Activated T-cell treated with anti-CD3 and anti-CD28 coated beads for 24 hours (primary cell): Measurements from ENCODE around the gene EBF3.

ENCODE experiments used
- DNase-seq: peaks from one replicate; pipeline ENCODE4 v3.0.0-alpha.2; 2020; ENCODE audit warnings: low read depth

EBF3 gene

DNA sequence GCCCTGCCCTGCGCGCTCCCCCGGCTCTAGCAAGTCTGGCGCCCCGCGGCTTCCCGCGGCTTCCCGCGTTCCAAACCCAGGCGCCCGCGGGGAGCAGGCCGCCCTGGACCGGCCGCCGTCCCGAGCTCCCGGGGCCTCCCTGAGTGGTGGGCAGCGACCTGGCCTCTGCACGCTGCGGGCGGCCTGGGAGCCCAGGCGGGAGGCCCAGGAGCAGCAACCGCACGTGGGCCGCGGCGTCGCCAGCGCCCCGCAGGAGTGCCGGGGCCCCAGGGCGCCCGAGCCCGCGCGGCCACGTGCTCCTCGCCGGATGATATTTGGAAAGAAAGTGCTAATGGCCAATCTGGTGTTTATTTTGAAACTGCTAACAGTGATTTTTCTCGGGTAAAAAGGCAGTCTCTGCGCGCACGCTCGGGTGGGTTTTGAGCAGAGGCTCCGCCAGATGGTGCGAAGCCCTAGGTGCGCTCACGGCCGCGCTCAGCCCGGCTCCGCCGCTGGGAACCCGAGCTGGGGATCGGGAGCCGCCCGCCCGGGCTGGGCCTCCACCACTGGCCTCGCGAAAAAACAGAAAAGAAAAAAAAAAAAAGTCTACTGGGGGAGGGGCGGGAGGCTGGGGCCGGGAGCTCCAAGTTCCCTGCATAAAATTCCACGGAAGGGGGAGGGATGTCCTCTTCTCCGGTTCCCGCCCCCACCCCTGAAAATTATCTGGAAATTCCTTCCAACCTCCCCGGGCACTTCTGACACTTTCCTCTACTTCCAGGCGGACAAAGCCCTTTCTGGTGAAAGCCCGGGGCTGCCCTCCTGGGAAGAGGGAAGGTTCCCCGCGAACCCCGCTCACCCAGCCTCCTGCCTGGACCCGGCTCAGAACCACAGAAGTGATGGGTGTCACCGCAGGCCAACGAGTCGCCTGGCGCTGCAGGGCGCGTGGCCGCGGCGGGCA is 4.3 kb downstream of the EBF3 start:
- no peak for DNase-seq

- no peak for DNase-seq
Observed at GRCh38 chr10:129958629-129959543, 5.2 kb downstream of the EBF3 start.

DNA sequence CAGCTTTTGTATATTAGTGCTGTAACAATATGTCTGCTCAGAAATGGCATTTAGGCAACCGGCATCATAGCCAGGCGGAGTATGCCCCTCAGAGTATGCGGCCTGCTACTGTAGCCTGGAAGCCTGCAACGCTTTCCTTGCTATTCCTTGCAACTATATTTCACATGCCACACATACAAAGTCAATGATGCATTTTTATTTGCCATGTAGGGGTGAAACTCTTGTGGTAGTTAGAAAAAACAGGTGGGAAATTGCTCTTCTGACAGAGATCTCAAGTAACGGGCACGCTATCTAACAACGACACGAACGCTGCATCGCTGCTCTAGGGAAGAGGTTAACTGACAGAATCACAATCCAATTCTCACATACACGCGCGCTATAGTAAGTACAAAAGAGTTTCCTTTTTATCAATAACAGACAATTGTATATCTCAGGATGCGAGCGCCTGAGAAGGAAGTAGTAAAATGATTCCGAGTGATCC is 5.9 kb downstream of the EBF3 start:
- DNase-seq = no peak

GRCh38 chr10:129956876-129957673 is 7.0 kb downstream of the EBF3 start:
- no peak for DNase-seq

- no peak for DNase-seq
Observed at GRCh38 chr10:129956286-129956670, 7.8 kb downstream of the EBF3 start.

GRCh38 chr10:129955601-129956285 is 8.3 kb downstream of the EBF3 start:
- no peak for DNase-seq

DNA sequence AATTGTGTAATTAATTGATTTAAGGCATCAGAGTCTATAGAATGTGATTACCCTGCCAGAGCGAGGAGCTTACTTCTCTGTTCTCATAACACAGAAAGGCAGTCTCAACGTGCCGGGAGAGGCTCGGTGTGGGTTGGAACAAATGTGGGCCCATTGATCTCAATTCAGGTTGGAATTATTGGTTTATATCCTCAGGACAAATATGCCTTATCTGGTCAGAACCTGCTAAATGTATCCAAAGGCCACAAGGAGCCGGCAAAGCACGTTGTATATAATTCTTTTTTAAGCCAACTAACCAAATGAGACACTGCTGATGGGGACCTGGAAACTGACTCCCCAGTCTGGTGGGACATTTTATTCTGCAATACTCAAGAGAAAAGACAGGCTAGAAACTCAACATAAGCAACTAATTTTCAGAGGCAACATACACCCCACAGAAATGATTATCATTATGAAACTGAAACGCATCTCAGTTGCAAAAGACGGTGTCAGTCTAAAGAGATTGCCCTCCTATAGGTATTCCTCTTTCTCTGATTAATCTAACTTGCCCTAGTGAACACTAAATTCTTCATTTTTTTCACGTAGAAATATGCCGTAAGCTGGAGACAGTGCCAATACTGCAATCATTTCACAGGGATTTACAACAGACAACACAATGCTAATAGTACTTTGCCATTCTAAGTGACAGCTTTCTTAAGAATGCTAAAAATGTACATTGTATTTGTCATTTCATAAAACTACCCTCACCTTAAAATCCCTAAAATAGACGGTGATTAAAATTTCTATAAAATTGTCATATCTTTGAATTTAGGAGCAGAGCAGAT is 9.4 kb downstream of the EBF3 start:
- no peak for DNase-seq

GRCh38 chr10:129953119-129954051 is 10.7 kb downstream of the EBF3 start:
- no peak for DNase-seq

GRCh38 chr10:129952378-129953118 is 11.5 kb downstream of the EBF3 start:
- no peak for DNase-seq

DNA sequence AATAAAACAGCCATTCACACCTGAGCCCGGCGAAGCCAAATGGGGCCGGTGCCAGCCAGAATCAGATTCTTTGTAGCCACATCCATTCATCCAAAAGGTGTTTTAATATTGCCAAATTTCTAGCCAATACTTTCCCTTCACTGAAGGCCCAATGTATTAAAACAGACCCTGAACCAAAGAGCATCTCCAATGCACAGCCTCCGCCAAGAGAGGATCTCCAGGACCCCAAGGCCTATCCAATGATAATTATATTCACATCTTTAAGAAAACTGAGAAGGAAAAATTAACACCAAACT is 12.2 kb downstream of the EBF3 start:
- no peak for DNase-seq

- no peak for DNase-seq
Observed at GRCh38 chr10:129951101-129951969, 12.7 kb downstream of the EBF3 start.

DNA sequence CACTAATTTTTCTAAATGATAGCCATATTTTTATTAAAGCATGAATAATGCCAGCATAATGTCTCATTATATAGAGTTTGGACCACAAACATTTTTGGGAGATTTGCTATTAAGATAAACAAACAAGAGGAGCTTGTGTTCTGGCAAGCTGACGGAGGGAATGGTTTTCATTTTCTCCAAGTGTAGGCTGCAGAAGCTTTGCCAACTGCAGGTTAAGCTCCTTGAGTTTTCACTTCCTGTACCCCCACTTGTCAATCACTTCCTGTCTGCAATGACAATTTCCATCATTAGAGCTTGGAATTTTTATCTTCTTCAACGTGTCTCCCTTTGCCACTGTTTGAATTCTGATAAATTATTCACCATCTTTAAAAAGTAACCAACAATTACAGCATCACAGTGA is 13.4 kb downstream of the EBF3 start:
- no peak for DNase-seq

- no peak for DNase-seq
Observed at GRCh38 chr10:129949891-129950291, 14.2 kb downstream of the EBF3 start.

GRCh38 chr10:129949411-129949810 is 14.7 kb downstream of the EBF3 start:
- DNase-seq = no peak

- no peak for DNase-seq
Observed at GRCh38 chr10:129946859-129947258, 17.2 kb downstream of the EBF3 start.

- no peak for DNase-seq
Observed at GRCh38 chr10:129945941-129946760, 17.9 kb downstream of the EBF3 start.

DNA sequence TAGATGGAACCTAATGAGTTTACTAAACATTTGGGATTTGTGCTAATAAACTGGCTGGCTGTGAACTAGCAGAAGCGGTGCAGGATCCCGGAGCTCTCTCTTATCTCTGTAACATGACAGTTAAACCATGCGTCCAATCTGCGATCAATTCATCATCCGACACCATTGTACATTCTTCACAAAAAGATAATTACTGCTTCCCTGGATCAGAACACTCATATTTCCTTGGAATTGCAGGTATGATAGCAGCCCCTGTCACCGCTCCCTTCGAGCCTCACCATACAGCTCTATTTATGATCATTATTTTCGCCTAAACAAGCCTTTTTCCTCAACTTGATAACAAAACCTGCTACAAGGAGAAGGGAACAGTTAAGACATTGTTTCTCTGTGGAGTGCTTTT is 18.5 kb downstream of the EBF3 start:
- no peak for DNase-seq
